HG02763 (cell line): ENCODE results near the gene APH1B.

Experiments
- ATAC-seq: cut with Tn5 transposase; IDR thresholded peaks from one replicate; pipeline ENCODE4 v1.9.1; 2021; ENCODE audit warnings: mild to moderate bottlenecking, moderate library complexity; ENCODE audit not compliant: unreplicated experiment

Gene APH1B

DNA sequence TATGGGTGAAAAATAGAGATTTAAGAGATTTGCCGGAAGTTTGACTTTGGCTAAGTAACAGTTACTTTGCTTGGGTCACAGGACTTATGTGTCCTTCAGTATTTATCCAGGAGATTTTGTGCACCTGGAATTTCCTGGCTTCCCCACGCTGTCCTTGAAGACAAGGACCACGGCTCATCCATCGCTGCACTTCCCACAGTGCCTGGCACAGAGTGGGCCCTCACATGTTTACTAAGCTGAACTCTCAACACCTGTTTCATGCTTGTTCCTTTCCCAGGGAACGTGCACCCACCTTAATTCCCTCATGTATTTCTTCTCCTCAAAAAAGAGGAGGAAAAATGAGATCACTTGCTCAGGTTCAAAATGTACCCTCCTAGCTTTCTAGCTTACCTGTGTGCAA lies 72.2 kb downstream of the APH1B start:
- no peak for ATAC-seq

DNA sequence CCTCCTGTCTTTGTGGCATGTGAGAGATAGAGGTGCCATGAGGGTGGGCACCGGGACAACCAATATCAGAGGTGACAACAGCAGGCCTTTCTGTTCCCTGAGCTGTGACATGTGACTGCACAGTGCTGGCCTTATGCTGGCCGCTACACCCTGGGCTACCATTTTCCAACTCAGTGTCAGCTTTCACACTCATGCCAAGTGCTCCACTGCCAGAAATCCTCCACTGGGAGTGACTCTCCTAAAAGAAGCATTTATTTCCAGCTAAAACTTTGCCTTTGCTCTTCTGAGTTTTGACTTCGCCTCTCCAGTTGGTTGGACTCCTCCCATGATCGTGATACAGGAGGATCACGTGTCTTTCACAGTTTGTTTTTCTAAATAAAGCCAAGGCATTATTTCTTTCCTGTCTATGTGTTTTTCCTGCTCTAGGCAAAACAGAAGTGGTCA lies 72.8 kb downstream of the APH1B start:
- ATAC-seq: no peak

GRCh38 chr15:63351170-63351569 lies 73.8 kb downstream of the APH1B start:
- no peak for ATAC-seq

DNA sequence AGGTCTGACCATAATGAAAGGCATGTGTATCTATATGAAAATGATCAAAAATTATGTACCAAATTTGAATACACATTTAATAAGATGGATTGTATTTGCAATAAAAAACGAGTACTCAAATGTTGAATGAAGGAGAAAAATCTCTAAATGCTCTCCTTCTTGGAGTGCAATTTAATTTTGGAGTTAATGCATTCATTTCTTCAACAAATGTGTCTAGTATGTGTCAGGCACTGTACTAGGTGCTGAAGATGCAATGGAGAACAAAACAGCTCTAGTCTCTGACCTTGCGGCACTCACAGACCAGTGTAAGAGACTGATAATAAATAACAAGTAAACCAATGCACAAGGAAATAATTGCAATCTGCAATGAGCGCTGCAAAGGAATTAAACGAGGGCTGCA lies 75.4 kb downstream of the APH1B start:
- no peak for ATAC-seq

DNA sequence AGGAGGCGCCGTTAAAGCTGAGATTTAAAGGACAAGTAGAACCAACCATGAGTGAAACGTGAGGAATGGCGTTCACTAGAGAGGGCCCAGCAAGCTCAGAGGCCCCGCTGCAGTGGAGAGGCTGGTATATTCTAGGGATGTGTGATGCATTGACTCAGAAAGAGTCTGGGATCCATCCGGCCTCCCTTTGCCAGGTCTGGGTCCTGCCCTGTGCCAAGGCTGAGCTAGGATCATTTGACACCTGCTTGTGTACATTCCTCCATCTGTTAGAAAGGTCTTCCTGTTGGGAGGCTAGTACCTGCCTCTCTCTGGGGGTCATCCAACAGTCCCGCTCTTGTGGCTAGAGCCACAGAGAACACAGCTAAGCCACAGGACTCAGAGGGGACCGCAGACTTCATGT lies 75.9 kb downstream of the APH1B start:
- ATAC-seq: no peak

DNA sequence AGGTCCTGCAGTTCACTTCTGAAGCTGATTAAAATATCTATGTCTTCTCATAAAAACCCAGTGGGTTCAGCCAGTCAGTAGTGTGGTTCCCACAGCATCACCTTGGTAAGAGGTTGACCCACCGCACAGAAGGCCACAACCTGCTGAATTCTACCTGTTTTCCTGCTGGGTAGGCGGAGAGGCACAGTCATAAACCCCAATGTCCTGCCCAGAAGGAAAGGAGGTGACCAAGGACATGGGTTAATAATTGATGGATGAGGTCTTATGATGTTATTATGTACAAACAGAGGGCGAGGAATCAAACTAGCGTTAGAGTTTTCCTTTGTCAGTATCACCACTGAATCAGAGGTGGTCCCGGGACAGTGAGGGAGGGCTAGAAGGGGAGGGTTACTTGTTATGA lies 76.5 kb downstream of the APH1B start:
- no peak for ATAC-seq

DNA sequence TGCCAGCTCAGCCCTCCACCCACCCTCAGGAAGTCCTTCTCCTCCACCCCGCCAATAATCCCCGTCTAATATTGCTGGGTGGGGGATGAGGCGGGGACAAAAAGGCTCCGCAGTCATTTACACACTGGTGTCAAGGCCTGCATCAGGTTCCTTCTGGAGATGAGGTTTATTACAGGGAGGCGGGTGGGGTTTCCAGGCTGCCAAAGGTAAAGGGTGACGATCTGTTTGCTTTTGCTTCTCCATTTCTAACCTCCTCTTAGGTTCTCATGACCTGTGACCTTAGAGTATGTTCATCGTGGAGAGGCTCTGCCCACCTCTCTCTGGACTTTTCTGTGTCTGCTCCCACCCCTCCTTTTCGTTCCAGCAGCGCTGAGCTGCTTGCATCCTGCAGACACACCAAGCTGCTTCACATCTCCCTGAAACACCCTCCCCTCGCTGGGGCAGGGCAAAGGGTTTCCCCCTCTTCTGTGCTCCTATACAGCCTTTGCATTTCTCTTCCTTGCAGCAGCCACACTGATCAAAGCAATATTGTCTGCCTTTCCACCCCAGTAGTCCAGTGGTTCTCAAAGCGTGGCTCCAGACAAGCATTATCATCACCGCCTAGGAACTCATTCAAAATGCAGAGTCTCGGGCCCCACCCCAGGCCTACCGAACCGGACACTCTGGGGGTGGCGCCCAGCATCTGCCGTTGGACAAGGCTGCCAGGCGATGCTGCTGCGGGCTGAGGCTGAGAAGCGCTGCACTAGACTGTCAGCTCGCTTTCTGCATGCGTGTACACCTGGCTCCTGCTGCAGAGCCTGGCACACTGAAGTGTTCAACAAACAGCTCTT lies 77.6 kb downstream of the APH1B start:
- no peak for ATAC-seq

DNA sequence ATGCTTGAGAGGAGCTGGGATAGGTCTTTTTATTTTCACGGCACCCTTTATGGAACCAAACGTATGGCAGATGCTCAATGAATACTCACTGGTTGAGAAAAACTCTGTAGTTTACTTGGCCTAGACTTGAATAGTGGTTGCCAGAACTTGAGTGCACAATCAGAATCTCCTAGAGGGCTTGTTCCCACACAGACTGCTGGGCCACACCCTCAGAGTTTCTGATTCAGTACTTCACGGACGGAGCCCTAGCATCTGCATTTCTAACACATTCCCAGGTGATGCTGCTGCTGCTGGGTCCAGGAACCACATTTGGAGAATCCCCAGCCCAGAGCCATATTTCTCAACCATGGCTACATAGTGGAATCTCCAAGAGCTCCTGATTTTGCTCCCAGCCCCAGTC lies 79.7 kb downstream of the APH1B start:
- no peak for ATAC-seq

GRCh38 chr15:63357731-63358130 lies 80.3 kb downstream of the APH1B start:
- no peak for ATAC-seq

DNA sequence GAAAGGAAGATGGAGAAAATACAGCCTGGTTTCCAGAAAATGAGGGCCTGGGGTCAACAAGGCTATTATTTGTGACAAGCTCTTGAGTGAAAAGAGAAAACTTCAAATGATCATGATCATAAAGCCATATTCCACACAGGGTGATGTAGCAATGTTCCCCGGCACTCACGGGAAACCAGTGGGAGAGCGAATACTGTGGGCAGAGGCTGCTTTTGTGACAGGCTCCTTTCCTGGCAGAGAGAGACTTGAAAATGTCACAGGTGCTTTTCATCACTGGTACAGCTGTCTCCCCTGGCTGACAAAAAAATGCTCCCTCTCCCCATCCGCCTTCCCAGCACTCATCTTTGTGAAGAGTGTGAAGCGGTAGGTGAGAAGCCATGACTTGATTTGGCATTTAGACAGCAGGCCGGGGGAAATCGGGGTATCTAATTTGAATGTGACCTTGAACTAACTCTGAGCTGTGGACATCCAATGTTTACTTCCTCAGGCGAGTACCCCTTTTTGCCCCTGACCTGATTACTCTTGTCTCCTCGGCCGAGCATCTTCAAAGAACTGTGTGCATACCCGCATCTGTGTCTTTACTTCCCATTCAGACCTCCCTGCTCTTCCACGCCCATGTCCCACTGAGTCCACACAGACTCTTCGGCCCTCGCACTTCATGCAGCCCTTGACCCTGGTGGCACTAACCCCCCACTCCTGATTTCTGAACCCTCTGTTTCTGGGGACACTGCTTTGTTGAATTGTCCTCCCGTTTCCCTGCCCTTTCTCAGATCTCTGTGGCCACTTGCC lies 81.0 kb downstream of the APH1B start:
- ATAC-seq: no peak
